Fibroblast of skin of left quadriceps (primary cell): ENCODE results near the gene PIN1.
"Not testable (repeated sequence)": the region's sequence is repeated elsewhere in the genome, so short reads cannot be mapped to it uniquely, and the experiment has no call there.

ENCODE experiments used
- DNase-seq, 2 experiments: peaks; one replicate each; pipeline ENCODE4 v3.0.0-alpha.2; 2013; ENCODE audit warnings: low read depth in 2 of 2

Gene PIN1

GRCh38 chr19:9818734-9819595 is 16.2 kb upstream of the PIN1 start, which contains the start of gene FBXL12:
FBXL12 (minus strand) TSS chr19:9819079; CDS start chr19:9818813, 266 bp downstream.
- peak; percentile 98 to 99 for DNase-seq

GRCh38 chr19:9819596-9819909 is 15.6 kb upstream of the PIN1 start:
- DNase-seq: no peak

- not testable (repeated sequence) for DNase-seq
Observed at GRCh38 chr19:9820034-9820433, 15.1 kb upstream of the PIN1 start.

GRCh38 chr19:9823816-9824215 is 11.3 kb upstream of the PIN1 start:
- no peak for DNase-seq

- peak; percentile 51 to 56 for DNase-seq
Observed at GRCh38 chr19:9827289-9828238, 7.6 kb upstream of the PIN1 start, which contains the start of gene UBL5. UBL5 (plus strand) TSS chr19:9827918; CDS start chr19:9828338, 420 bp downstream.

- DNase-seq: no peak
Observed at GRCh38 chr19:9828551-9829063, 6.5 kb upstream of the PIN1 start.

GRCh38 chr19:9834307-9834725 is 802 bp upstream of the PIN1 start:
- DNase-seq: no peak

- no peak for DNase-seq
Observed at GRCh38 chr19:9835507-9835949, 410 bp downstream of the PIN1 start.

- peak in 1 of 2 experiments; percentile 13 for DNase-seq
Observed at GRCh38 chr19:9836021-9836420, 903 bp downstream of the PIN1 start.

- DNase-seq: no peak
Observed at GRCh38 chr19:9838324-9838723, 3.2 kb downstream of the PIN1 start.

- DNase-seq: no peak
Observed at GRCh38 chr19:9839415-9839814, 4.3 kb downstream of the PIN1 start.

GRCh38 chr19:9842834-9843625 is 7.9 kb downstream of the PIN1 start:
- no peak for DNase-seq

GRCh38 chr19:9843626-9844273 is 8.6 kb downstream of the PIN1 start:
- DNase-seq: not testable (repeated sequence)

- DNase-seq: peak; percentile 68 to 70
Observed at GRCh38 chr19:9847087-9847671, 12.1 kb downstream of the PIN1 start.

GRCh38 chr19:9848060-9848459 is 12.9 kb downstream of the PIN1 start:
- DNase-seq: no peak

GRCh38 chr19:9848762-9849161 is 13.6 kb downstream of the PIN1 start:
- no peak for DNase-seq

GRCh38 chr19:9849791-9850190 is 14.7 kb downstream of the PIN1 start:
- DNase-seq: no peak

GRCh38 chr19:9850235-9850959 is 15.3 kb downstream of the PIN1 start:
- no peak for DNase-seq

- no peak for DNase-seq
Observed at GRCh38 chr19:9854282-9854846, 19.2 kb downstream of the PIN1 start.
